ENCODE data around the gene USP43.
A peak's percentile ranks its signal among the peaks of the same experiment; 100 is the strongest.
"Not testable (repeated sequence)": the region's sequence is repeated elsewhere in the genome, so short reads cannot be mapped to it uniquely, and the experiment has no call there.

Gene USP43

DNA sequence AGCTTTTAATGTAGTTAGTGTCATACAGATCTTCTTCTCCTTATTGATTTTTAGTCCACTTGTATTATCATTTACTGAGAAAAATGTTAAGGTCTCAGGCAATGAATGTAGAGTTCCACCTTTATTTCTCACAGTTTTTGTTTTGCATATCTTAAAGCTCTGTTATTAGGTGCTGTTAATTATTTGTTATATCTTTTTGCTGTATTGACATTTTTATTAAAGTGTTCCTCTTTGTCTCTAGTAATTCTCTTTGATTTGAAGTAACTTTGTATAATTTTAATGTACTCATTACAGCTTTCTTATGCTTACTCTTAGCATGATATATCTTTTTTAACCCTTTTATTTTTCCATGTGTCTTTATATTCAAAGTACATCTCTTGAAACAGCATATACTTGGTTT, 22.4 kb upstream of the USP43 start:
- no peaks in the 10 kb centered on the region for H3K9me3 ChIP-seq (ENCODE audit: control insufficient read depth, low read length)
- H3K36me3 ChIP-seq (ENCODE audit: control insufficient read depth, insufficient read depth, low read length): no peaks in the 10 kb centered on the region
- H3K4me1 ChIP-seq (ENCODE audit: control insufficient read depth, insufficient read depth, low read length, poor library complexity, severe bottlenecking): no peaks in the 10 kb centered on the region
- no peaks in the 10 kb centered on the region for H3K27me3 ChIP-seq (replicated peaks; ENCODE audit: control insufficient read depth, insufficient read depth, low read length, poor library complexity, severe bottlenecking)
- H3K27ac ChIP-seq (ENCODE audit: insufficient read depth, low read length, poor library complexity, severe bottlenecking): no peak overlapping the region
- no peak for DNase-seq
- H3K4me3 ChIP-seq (ENCODE audit: insufficient read depth, low read depth, low read length, poor library complexity, severe bottlenecking): no peak overlapping the region

GRCh38 chr17:9628509-9628908, 16.8 kb upstream of the USP43 start:
- Histone ChIP-seq H3K9me3 (ENCODE audit: control insufficient read depth, low read length) (no peaks in the 10 kb centered on the region), H3K27ac (ENCODE audit: insufficient read depth, low read length, poor library complexity, severe bottlenecking) (no peak overlapping the region), H3K4me1 (ENCODE audit: control insufficient read depth, insufficient read depth, low read length, poor library complexity, severe bottlenecking) (no peaks in the 10 kb centered on the region), H3K27me3 (replicated peaks; ENCODE audit: control insufficient read depth, insufficient read depth, low read length, poor library complexity, severe bottlenecking) (no peaks in the 10 kb centered on the region), H3K36me3 (ENCODE audit: control insufficient read depth, insufficient read depth, low read length) (no peaks in the 10 kb centered on the region), H3K4me3 (ENCODE audit: insufficient read depth, low read depth, low read length, poor library complexity, severe bottlenecking) (no peak overlapping the region)
- no peak for DNase-seq

- no peaks in the 10 kb centered on the region for H3K27me3 ChIP-seq (replicated peaks; ENCODE audit: control insufficient read depth, insufficient read depth, low read length, poor library complexity, severe bottlenecking)
- no peak overlapping the region for H3K4me3 ChIP-seq (ENCODE audit: insufficient read depth, low read depth, low read length, poor library complexity, severe bottlenecking)
- DNase-seq: no peak
- no peaks in the 10 kb centered on the region for H3K4me1 ChIP-seq (ENCODE audit: control insufficient read depth, insufficient read depth, low read length, poor library complexity, severe bottlenecking)
- no peaks in the 10 kb centered on the region for H3K36me3 ChIP-seq (ENCODE audit: control insufficient read depth, insufficient read depth, low read length)
- H3K9me3 ChIP-seq (ENCODE audit: control insufficient read depth, low read length): no peaks in the 10 kb centered on the region
- no peak overlapping the region for H3K27ac ChIP-seq (ENCODE audit: insufficient read depth, low read length, poor library complexity, severe bottlenecking)
Observed at GRCh38 chr17:9632741-9633140, 12.6 kb upstream of the USP43 start.

GRCh38 chr17:9635340-9635739, 10.0 kb upstream of the USP43 start:
- Histone ChIP-seq H3K4me3 (ENCODE audit: insufficient read depth, low read depth, low read length, poor library complexity, severe bottlenecking) (no peak overlapping the region), H3K4me1 (ENCODE audit: control insufficient read depth, insufficient read depth, low read length, poor library complexity, severe bottlenecking) (no peaks in the 10 kb centered on the region), H3K9me3 (ENCODE audit: control insufficient read depth, low read length) (no peaks in the 10 kb centered on the region), H3K36me3 (ENCODE audit: control insufficient read depth, insufficient read depth, low read length) (no peaks in the 10 kb centered on the region), H3K27ac (ENCODE audit: insufficient read depth, low read length, poor library complexity, severe bottlenecking) (no peak overlapping the region), H3K27me3 (replicated peaks; ENCODE audit: control insufficient read depth, insufficient read depth, low read length, poor library complexity, severe bottlenecking) (no peaks in the 10 kb centered on the region)
- DNase-seq: no peak

DNA sequence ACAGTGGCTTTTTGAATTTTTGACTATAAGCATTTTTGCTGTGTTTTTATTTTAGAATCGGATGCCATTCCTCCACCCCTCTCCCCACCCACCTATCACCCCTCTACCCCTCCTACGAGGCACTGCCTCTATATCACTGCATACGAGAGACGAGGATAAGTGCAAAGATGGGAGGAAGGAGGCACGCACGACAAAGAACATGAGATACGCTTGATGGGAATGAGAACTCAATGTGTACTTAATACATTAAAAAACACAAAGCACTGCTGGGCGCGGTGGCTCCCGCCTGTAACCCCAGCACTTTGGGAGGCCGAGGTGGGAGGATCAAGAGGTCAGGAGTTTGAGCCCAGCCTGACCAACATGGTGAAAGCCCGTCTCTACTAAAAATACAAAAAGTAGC, 8.8 kb upstream of the USP43 start:
- no peak overlapping the region for H3K4me3 ChIP-seq (ENCODE audit: insufficient read depth, low read depth, low read length, poor library complexity, severe bottlenecking)

GRCh38 chr17:9640388-9640787, 4.9 kb upstream of the USP43 start:
- H3K27ac ChIP-seq (ENCODE audit: insufficient read depth, low read length, poor library complexity, severe bottlenecking); H3K4me1 ChIP-seq (ENCODE audit: control insufficient read depth, insufficient read depth, low read length, poor library complexity, severe bottlenecking); H3K27me3 ChIP-seq (replicated peaks; ENCODE audit: control insufficient read depth, insufficient read depth, low read length, poor library complexity, severe bottlenecking); H3K4me3 ChIP-seq (ENCODE audit: insufficient read depth, low read depth, low read length, poor library complexity, severe bottlenecking); H3K9me3 ChIP-seq (ENCODE audit: control insufficient read depth, low read length); DNase-seq; H3K36me3 ChIP-seq (ENCODE audit: control insufficient read depth, insufficient read depth, low read length): not testable (repeated sequence)

More for the DNA sequence above, 8.8 kb upstream of the USP43 start:
- no peaks in the 10 kb centered on the region for H3K9me3 ChIP-seq (ENCODE audit: control insufficient read depth, low read length)
- no peak overlapping the region for H3K27ac ChIP-seq (ENCODE audit: insufficient read depth, low read length, poor library complexity, severe bottlenecking)
- DNase-seq: no peak
- H3K4me1 ChIP-seq (ENCODE audit: control insufficient read depth, insufficient read depth, low read length, poor library complexity, severe bottlenecking): no peaks in the 10 kb centered on the region
- H3K36me3 ChIP-seq (ENCODE audit: control insufficient read depth, insufficient read depth, low read length): no peaks in the 10 kb centered on the region
- H3K27me3 ChIP-seq (replicated peaks; ENCODE audit: control insufficient read depth, insufficient read depth, low read length, poor library complexity, severe bottlenecking): no peaks in the 10 kb centered on the region

DNA sequence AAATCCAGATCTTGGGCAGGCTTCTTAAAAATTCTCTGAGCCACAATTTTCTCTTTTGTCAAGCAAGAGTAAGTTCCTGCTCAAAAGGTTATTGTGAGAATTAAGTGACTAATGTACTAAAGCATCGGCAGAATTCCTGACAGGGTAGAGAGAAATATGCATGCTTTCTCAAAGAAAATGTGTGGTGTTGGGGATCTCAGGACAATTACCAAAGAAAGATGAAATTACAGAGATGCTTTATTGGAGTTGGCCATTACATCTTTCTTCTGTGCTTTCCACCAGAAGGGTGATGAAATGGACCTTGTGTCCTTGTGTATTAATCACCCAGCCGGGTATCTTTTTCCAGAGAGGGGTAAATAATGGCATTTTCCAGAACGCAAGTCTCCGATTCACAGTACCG, 1.7 kb upstream of the USP43 start:
- Histone ChIP-seq H3K36me3 (ENCODE audit: control insufficient read depth, insufficient read depth, low read length) (no peaks in the 10 kb centered on the region), H3K4me1 (ENCODE audit: control insufficient read depth, insufficient read depth, low read length, poor library complexity, severe bottlenecking) (peaks cover 10% of the 10 kb centered on the region), H3K4me3 (ENCODE audit: insufficient read depth, low read depth, low read length, poor library complexity, severe bottlenecking) (no peak overlapping the region), H3K27ac (ENCODE audit: insufficient read depth, low read length, poor library complexity, severe bottlenecking) (no peak overlapping the region), H3K9me3 (ENCODE audit: control insufficient read depth, low read length) (no peaks in the 10 kb centered on the region), H3K27me3 (replicated peaks; ENCODE audit: control insufficient read depth, insufficient read depth, low read length, poor library complexity, severe bottlenecking) (peaks cover 24% of the 10 kb centered on the region)
- no peak for DNase-seq

DNA sequence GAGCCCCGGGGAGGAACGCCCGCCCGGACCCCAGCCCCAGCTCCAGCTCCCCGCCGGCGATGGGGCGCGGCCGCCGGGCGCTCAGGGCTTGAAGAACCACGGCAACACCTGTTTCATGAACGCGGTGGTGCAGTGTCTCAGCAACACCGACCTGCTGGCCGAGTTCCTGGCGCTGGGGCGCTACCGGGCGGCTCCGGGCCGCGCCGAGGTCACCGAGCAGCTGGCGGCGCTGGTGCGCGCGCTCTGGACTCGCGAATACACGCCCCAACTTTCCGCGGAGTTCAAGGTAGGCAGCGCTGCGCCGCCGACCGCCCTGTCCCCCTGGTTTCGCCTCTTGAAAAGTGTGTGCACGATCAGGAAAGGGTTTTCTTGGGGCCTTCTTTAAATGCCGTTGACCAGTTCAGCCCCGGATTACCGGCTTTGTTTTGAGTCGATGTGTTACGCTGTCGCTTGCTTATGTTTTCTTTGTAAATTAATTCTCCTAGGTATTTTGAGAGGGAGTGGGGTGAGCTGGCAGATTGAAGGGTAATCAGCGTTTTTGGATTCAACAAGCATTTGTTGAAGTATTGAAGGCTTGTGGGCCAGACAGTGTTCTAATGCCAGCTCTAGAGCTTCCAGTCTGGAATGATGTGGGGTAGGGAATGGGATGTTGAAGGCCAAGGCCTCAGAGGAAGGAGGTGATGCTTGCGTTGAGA, 681 bp downstream of the USP43 start:
- Histone ChIP-seq H3K36me3 (ENCODE audit: control insufficient read depth, insufficient read depth, low read length) (no peaks in the 10 kb centered on the region), H3K4me3 (ENCODE audit: insufficient read depth, low read depth, low read length, poor library complexity, severe bottlenecking) (peak overlapping the region; percentile 36), H3K27me3 (replicated peaks; ENCODE audit: control insufficient read depth, insufficient read depth, low read length, poor library complexity, severe bottlenecking) (peaks cover 24% of the 10 kb centered on the region), H3K27ac (ENCODE audit: insufficient read depth, low read length, poor library complexity, severe bottlenecking) (no peak overlapping the region), H3K9me3 (ENCODE audit: control insufficient read depth, low read length) (no peaks in the 10 kb centered on the region), H3K4me1 (ENCODE audit: control insufficient read depth, insufficient read depth, low read length, poor library complexity, severe bottlenecking) (peaks cover 10% of the 10 kb centered on the region)
- no peak for DNase-seq

DNA sequence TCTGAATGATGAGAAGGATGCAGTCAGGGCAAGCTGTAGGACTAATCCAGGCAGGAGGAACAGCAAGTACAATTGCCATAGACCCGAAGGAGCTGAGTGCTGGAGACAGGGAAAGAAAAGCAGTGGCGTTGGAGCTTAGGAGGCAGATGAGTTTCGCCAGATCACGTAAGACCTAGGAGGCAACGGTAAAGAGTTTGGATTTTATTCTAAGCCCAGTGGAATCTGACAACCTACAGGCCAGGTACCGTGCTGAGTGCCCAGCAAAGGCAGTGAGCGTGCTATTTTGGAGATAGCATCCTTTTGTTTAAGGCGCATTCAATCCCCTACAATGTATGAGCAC, 1.2 kb downstream of the USP43 start:
- H3K27ac ChIP-seq (ENCODE audit: insufficient read depth, low read length, poor library complexity, severe bottlenecking): no peak overlapping the region
- H3K36me3 ChIP-seq (ENCODE audit: control insufficient read depth, insufficient read depth, low read length): no peaks in the 10 kb centered on the region
- no peak for DNase-seq
- H3K4me1 ChIP-seq (ENCODE audit: control insufficient read depth, insufficient read depth, low read length, poor library complexity, severe bottlenecking): peaks cover 10% of the 10 kb centered on the region
- no peak overlapping the region for H3K4me3 ChIP-seq (ENCODE audit: insufficient read depth, low read depth, low read length, poor library complexity, severe bottlenecking)
- no peaks in the 10 kb centered on the region for H3K9me3 ChIP-seq (ENCODE audit: control insufficient read depth, low read length)
- H3K27me3 ChIP-seq (replicated peaks; ENCODE audit: control insufficient read depth, insufficient read depth, low read length, poor library complexity, severe bottlenecking): peaks cover 24% of the 10 kb centered on the region

GRCh38 chr17:9647014-9647413, 1.7 kb downstream of the USP43 start:
- H3K4me3 ChIP-seq (ENCODE audit: insufficient read depth, low read depth, low read length, poor library complexity, severe bottlenecking): no peak overlapping the region
- no peak for DNase-seq
- no peak overlapping the region for H3K27ac ChIP-seq (ENCODE audit: insufficient read depth, low read length, poor library complexity, severe bottlenecking)
- no peaks in the 10 kb centered on the region for H3K36me3 ChIP-seq (ENCODE audit: control insufficient read depth, insufficient read depth, low read length)
- peaks cover 10% of the 10 kb centered on the region for H3K4me1 ChIP-seq (ENCODE audit: control insufficient read depth, insufficient read depth, low read length, poor library complexity, severe bottlenecking)
- H3K27me3 ChIP-seq (replicated peaks; ENCODE audit: control insufficient read depth, insufficient read depth, low read length, poor library complexity, severe bottlenecking): peaks cover 24% of the 10 kb centered on the region
- H3K9me3 ChIP-seq (ENCODE audit: control insufficient read depth, low read length): no peaks in the 10 kb centered on the region

All from effector memory CD4-positive, alpha-beta T cell (primary cell).